HepG2 (cell line): ENCODE data around the gene CASP3.

Experiments
- CTCF ChIP-seq: sonication (generic); formaldehyde crosslinking; IDR thresholded peaks from 2 replicates; pipeline ENCODE4 v1.5.0; 2020; ENCODE audit warnings: mild to moderate bottlenecking, missing genetic modification reagents, moderate library complexity
- EZH2 ChIP-seq: conservative IDR thresholded peaks from 2 replicates; pipeline ENCODE4 v1.6.1; 2012; ENCODE audit warnings: mild to moderate bottlenecking, low read depth, low read length, moderate library complexity
- GABPA ChIP-seq, 2 experiments: IDR thresholded peaks; 2 replicates each; pipeline ENCODE4 v1.6.1; 2011 to 2016; ENCODE audit warnings: low read depth in 2 of 2, low read length in 1 of 2, missing biosample characterization in 1 of 2, missing genetic modification characterization in 1 of 2
- PHF8 ChIP-seq: sonication (generic); formaldehyde crosslinking; IDR thresholded peaks from 2 replicates; pipeline ENCODE4 v1.5.0; 2020; ENCODE audit warnings: missing genetic modification reagents
- TCF12 ChIP-seq, 2 experiments: fragments of 450-650 bp in 1 of 2; sonication (generic) in 1 of 2; formaldehyde crosslinking in 1 of 2; IDR thresholded peaks; 2 replicates each; pipeline versions ENCODE4 v1.6.1 to v1.8.0; 2017 to 2022; ENCODE audit warnings: antibody characterized with exemption in 1 of 2, mild to moderate bottlenecking in 1 of 2, missing genetic modification reagents in 1 of 2, moderate library complexity in 1 of 2
- ZNF121 ChIP-seq: sonication (generic); formaldehyde crosslinking; IDR thresholded peaks from 2 replicates; pipeline ENCODE4 v1.5.0; 2020; ENCODE audit warnings: mild to moderate bottlenecking, missing genetic modification reagents
- ZNF317 ChIP-seq: sonication (generic); formaldehyde crosslinking; IDR thresholded peaks from 2 replicates; pipeline ENCODE4 v1.5.0; 2020; ENCODE audit warnings: mild to moderate bottlenecking, missing genetic modification reagents

DNA sequence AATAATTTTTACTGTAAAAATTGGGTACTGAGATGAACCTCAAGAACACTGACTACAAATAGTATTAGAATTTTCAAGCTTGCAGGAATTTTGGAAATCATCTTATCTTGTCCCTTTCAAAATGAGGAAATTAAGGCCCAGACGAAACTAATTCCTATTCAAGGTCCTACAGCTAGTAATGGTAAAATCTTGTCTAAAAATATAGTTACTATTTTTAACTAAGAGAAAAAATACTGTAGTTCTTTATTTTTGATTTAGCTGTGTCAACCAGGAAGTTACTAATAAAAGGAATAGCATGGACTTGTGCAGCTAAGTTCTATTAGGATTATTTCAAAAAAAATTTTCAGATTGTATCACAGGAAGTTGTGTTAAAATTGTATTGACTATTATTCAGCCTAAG lies 13.0 kb upstream of the CASP3 start:
- no peak for TF ChIP-seq GABPA (IDR thresholded peaks at IDR 0.05; ENCODE audit: low read depth, low read length)
- no peak for TF ChIP-seq GABPA (CRISPR knock-in tag; IDR thresholded peaks at IDR 0.05; ENCODE audit: low read depth)
- no peak for TF ChIP-seq TCF12 (IDR thresholded peaks at IDR 0.05)
- no peak for TF ChIP-seq TCF12 (CRISPR knock-in tag; IDR thresholded peaks at IDR 0.05)
- TF ChIP-seq CTCF, result no peak
- no peak for TF ChIP-seq ZNF317 (CRISPR knock-in tag)
- no peak for TF ChIP-seq EZH2
- TF ChIP-seq PHF8 (CRISPR knock-in tag), result no peak
- TF ChIP-seq ZNF121 (CRISPR knock-in tag), result no peak
